ENCODE data around the gene OPRPN. TPM values are rescaled to one million over a fixed set of nuclear protein-coding genes. Genes with fewer than 3 reads are reported as not detected.

The OPRPN gene
- total RNA-seq, 1 experiment from 2014 or later, result not detected

- DNase-seq (ENCODE audit: low spot score) (no peak), ATAC-seq (no peak)
- Mint-ChIP-seq H3K27me3 (ENCODE audit: low read depth) (no peaks in the 10 kb centered on the region), H3K27ac (no peak within 1 kb of the TSS), H3K4me1 (0 out of 2 replicates have a peak, but pooled peaks cover 4% of the 10 kb centered on the region), H3K4me3 (no peak within 1 kb of the TSS), H3K9me3 (no peaks in the 10 kb centered on the region), H3K36me3 (no peaks in the 10 kb centered on the region)
- ChIA-PET CTCF (no interaction called here), POLR2A (no interaction called here)
- TF ChIP-seq PRDM15 (CRISPR knock-in tag; IDR thresholded peaks at IDR 0.05), result no peak
- TF ChIP-seq FOXP1 (CRISPR knock-in tag; IDR thresholded peaks at IDR 0.05; ENCODE audit: borderline replicate concordance), result no peak
- no peak for TF ChIP-seq NR3C1 (CRISPR knock-in tag; conservative IDR thresholded peaks at IDR 0.05; ENCODE audit: low read depth)
- TF ChIP-seq, protein P1, sequence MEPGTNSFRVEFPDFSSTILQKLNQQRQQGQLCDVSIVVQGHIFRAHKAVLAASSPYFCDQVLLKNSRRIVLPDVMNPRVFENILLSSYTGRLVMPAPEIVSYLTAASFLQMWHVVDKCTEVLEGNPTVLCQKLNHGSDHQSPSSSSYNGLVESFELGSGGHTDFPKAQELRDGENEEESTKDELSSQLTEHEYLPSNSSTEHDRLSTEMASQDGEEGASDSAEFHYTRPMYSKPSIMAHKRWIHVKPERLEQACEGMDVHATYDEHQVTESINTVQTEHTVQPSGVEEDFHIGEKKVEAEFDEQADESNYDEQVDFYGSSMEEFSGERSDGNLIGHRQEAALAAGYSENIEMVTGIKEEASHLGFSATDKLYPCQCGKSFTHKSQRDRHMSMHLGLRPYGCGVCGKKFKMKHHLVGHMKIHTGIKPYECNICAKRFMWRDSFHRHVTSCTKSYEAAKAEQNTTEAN (CRISPR knock-in tag; IDR thresholded peaks at IDR 0.05), result no peak
- no peak for TF ChIP-seq ZNF232 (CRISPR knock-in tag; IDR thresholded peaks at IDR 0.05)
Measured at GRCh38 chr4:70360460-70360859, 37.3 kb upstream of the OPRPN start, which contains the start of gene SMR3A. Gene SMR3A (plus strand): TSS chr4:70360760. CDS start chr4:70362116, 1,356 bp downstream.

- no peaks in the 10 kb centered on the region for H3K36me3 Mint-ChIP-seq
- DNase-seq (ENCODE audit: low spot score), result no peak
- no peak for ATAC-seq
- ChIA-PET POLR2A (no interaction called here), CTCF (no interaction called here)
- 0 out of 2 replicates have a peak, but pooled peaks cover 4% of the 10 kb centered on the region for H3K4me1 Mint-ChIP-seq
- no peaks in the 10 kb centered on the region for H3K9me3 Mint-ChIP-seq
- no peak overlapping the region for H3K4me3 Mint-ChIP-seq
- H3K27ac Mint-ChIP-seq, result no peak overlapping the region
- H3K27me3 Mint-ChIP-seq (ENCODE audit: low read depth), result no peaks in the 10 kb centered on the region
- TF ChIP-seq GRHL2 (CRISPR knock-in tag; IDR thresholded peaks at IDR 0.05; ENCODE audit: insufficient replicate concordance, severe bottlenecking), result no peak
- no peak for TF ChIP-seq FOXJ3 (CRISPR knock-in tag; IDR thresholded peaks at IDR 0.05; ENCODE audit: borderline replicate concordance)
- no peak for TF ChIP-seq MAX (CRISPR knock-in tag; IDR thresholded peaks at IDR 0.05)
- TF ChIP-seq AFF4 (CRISPR knock-in tag; IDR thresholded peaks at IDR 0.05; ENCODE audit: borderline replicate concordance), result no peak
- TF ChIP-seq NFE2L1 (CRISPR knock-in tag; IDR thresholded peaks at IDR 0.05), result no peak
- no peak for TF ChIP-seq RELA (CRISPR knock-in tag; IDR thresholded peaks at IDR 0.05; ENCODE audit: borderline replicate concordance)
- no peak for TF ChIP-seq NR1H2 (CRISPR knock-in tag; IDR thresholded peaks at IDR 0.05)
- TF ChIP-seq ARID4B (CRISPR knock-in tag; IDR thresholded peaks at IDR 0.05; ENCODE audit: borderline replicate concordance), result no peak
- TF ChIP-seq EMX1 (CRISPR knock-in tag; IDR thresholded peaks at IDR 0.05), result no peak
- TF ChIP-seq PRRX2 (CRISPR knock-in tag; IDR thresholded peaks at IDR 0.05), result no peak
- TF ChIP-seq OVOL2 (CRISPR knock-in tag; IDR thresholded peaks at IDR 0.05; ENCODE audit: borderline replicate concordance), result no peak
- no peak for TF ChIP-seq MYBL2 (CRISPR knock-in tag; IDR thresholded peaks at IDR 0.05)
- TF ChIP-seq, protein P2, sequence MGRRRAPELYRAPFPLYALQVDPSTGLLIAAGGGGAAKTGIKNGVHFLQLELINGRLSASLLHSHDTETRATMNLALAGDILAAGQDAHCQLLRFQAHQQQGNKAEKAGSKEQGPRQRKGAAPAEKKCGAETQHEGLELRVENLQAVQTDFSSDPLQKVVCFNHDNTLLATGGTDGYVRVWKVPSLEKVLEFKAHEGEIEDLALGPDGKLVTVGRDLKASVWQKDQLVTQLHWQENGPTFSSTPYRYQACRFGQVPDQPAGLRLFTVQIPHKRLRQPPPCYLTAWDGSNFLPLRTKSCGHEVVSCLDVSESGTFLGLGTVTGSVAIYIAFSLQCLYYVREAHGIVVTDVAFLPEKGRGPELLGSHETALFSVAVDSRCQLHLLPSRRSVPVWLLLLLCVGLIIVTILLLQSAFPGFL (CRISPR knock-in tag; IDR thresholded peaks at IDR 0.05; ENCODE audit: borderline replicate concordance), result no peak
- no peak for TF ChIP-seq NFATC4 (CRISPR knock-in tag; IDR thresholded peaks at IDR 0.05)
- TF ChIP-seq, protein P3, sequence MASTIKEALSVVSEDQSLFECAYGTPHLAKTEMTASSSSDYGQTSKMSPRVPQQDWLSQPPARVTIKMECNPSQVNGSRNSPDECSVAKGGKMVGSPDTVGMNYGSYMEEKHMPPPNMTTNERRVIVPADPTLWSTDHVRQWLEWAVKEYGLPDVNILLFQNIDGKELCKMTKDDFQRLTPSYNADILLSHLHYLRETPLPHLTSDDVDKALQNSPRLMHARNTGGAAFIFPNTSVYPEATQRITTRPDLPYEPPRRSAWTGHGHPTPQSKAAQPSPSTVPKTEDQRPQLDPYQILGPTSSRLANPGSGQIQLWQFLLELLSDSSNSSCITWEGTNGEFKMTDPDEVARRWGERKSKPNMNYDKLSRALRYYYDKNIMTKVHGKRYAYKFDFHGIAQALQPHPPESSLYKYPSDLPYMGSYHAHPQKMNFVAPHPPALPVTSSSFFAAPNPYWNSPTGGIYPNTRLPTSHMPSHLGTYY (CRISPR knock-in tag; IDR thresholded peaks at IDR 0.05), result no peak
Measured at GRCh38 chr4:70364002-70364401, 33.7 kb upstream of the OPRPN start.
